SW 1271 (cell line): ENCODE measurements around the gene DLK2.
"Not testable (repeated sequence)": the region's sequence is repeated elsewhere in the genome, so short reads cannot be mapped to it uniquely, and the experiment has no call there.

ENCODE experiments used
- DNase-seq, 2 experiments: peaks; one replicate each; lab custom pipeline; 2025; lab: John Stamatoyannopoulos, UW

Gene DLK2

DNA sequence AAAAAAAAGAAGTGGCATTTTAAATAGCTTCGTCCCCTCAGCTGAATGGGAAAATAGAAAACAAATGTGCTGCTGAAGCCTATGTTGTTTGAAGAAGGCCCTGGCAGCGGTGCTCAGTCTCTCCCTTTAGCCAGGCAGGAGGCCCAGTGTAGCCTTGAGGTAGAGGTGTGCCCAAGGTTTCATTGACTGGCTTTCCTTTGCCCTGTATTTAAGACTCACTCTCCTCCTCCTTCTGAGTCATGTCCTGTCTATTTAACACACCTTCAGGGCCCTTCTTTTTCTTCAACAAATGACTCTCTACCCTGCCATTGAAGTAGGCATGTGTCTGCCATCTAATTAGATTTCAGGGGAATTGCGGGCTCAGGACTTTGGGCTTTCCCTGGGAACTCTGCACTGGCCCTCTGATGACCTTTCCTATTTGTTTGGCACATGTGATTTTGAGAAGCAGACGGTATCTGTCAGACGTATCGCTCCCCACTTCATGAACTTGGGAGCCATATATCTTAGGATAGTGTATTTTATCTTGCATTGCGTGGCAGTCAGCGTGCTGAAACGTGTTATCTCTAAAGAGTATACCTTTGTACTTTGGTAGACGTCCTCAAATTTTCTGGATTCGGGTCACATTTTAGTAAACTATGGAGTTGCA, 26.4 kb upstream of the DLK2 start:
- DNase-seq: peak in 1 of 2 experiments; percentile 22

DNA sequence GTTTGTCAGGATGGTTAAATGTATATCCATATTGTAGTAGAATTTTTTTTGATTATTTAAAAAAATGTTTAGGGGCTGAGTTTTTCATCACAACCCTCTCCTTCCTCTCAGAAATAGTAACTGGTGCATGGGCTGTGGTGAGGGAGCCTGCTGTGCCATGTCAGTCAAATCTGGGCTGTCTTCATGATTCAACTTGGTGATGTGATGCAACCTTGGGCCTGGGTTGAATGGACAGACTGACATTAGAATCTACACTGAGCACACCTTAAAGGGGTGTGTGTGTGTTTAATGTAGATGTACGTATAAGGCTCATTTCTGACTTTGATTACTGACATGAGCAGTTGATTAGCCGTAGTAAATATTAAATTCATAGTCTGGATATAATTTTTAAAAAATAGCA, 25.7 kb upstream of the DLK2 start:
- DNase-seq: no peak

- no peak for DNase-seq
Observed at GRCh38 chr6:43478008-43478372, 22.6 kb upstream of the DLK2 start.

- peak; percentile 59 to 82 for DNase-seq
Observed at GRCh38 chr6:43477235-43478007, 22.1 kb upstream of the DLK2 start, which contains the start of gene TJAP1. TSS of gene TJAP1 (plus strand) at chr6:43477570. CDS start at chr6:43499002, 21,432 bp downstream.

DNA sequence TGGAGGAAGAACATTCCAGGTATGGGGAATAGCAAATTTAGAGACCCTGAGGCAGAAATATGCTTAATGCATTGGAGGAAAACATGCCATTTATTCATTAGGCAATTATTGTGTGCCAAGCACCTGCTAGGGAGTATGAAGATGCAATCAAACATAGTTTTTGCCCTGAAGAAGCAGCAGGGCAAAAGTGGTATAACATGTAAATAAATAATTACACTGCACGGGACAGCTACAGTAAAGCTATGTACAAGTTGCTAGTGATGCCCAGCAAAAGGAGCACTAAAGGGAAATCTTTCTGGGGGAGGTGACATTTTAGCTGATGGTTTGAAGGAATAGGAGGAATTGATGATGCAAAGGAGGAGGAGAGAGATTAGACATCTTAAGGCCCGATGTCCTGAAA, 21.4 kb upstream of the DLK2 start:
- no peak for DNase-seq

GRCh38 chr6:43475516-43475915, 20.2 kb upstream of the DLK2 start:
- DNase-seq: no peak

GRCh38 chr6:43472515-43472914, 17.2 kb upstream of the DLK2 start:
- DNase-seq: no peak

- no peak for DNase-seq
Observed at GRCh38 chr6:43471399-43471798, 16.1 kb upstream of the DLK2 start.

- DNase-seq: no peak
Observed at GRCh38 chr6:43469947-43470346, 14.6 kb upstream of the DLK2 start.

GRCh38 chr6:43468748-43469681, 13.7 kb upstream of the DLK2 start:
- no peak for DNase-seq

- DNase-seq: no peak
Observed at GRCh38 chr6:43468240-43468639, 12.9 kb upstream of the DLK2 start.

DNA sequence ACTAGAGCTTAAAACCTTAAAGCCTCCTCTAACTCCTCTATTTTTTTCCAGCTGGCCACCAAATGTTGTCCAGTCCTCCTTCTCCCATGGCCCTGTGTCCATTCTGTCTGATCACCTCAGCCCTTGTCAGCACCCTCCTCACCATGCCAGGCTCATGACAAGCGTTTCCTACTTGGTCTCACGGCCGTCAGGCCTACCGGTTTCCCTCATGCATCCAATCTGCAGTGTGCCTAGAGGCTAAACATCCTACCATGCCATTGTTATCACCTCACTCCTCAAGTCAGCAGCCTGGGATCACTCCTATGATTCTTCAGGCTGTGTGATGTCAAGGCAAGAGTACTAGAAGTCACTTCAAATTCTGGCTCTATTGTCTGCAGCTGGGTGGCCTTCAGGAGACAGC, 12.4 kb upstream of the DLK2 start:
- DNase-seq: no peak

GRCh38 chr6:43467265-43467664, 11.9 kb upstream of the DLK2 start:
- not testable (repeated sequence) for DNase-seq

- no peak for DNase-seq
Observed at GRCh38 chr6:43465948-43466347, 10.6 kb upstream of the DLK2 start.

- no peak for DNase-seq
Observed at GRCh38 chr6:43464337-43464736, 9.0 kb upstream of the DLK2 start.

- DNase-seq: no peak
Observed at GRCh38 chr6:43461936-43462335, 6.6 kb upstream of the DLK2 start.

GRCh38 chr6:43460032-43460431, 4.7 kb upstream of the DLK2 start:
- no peak for DNase-seq

DNA sequence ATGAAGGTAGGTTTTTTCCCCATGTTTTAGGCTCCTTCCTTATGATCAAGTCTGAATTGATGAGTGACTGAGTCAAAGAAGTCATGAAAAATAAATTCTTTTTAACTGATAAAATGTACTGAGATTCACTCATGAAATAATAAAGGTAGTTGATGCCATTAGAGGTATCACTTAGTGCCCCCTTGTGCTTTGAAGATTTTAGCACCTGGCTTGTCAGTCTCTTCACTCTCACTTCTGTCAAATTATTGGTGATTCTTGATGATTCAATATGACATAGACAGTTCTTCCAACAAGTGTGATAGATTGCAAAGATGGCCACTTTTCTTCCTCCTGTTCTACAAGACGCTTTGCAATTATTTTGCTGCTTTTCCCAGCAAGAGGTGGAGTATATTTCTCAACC, 4.2 kb upstream of the DLK2 start:
- DNase-seq: no peak

DNA sequence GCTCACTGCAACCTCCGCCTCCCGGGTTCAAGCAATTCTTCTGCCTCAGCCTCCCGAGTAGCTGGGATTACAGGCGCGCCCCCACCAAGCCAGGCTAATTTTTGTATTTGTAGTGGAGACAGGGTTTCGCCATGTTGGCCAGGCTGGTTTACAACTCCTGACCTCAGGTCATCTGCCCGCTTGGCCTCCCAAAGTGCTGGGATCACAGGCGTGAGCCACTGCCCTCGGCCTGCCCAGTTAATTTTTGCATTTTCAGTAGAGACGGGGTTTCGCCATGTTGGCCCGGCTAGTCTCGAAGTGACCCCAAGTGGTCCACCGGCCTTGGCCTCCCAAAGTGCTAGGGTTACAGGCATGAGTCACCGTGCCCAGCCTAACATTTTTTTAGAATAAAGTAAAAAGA, 2.8 kb upstream of the DLK2 start:
- DNase-seq: not testable (repeated sequence)

GRCh38 chr6:43457643-43458042, 2.3 kb upstream of the DLK2 start:
- DNase-seq: no peak

- peak; percentile 66 to 85 for DNase-seq
Observed at GRCh38 chr6:43454696-43455530, 435 bp downstream of the DLK2 start.

- no peak for DNase-seq
Observed at GRCh38 chr6:43454290-43454695, 1.1 kb downstream of the DLK2 start.
